ENCODE results near the gene ZDHHC18. TPM values are rescaled to one million over a fixed set of nuclear protein-coding genes. Genes with fewer than 3 reads are reported as not detected.

Gene ZDHHC18
- total RNA-seq, 4 donors from 2014 or later, result 21.4 to 40.3 (median 31.7) TPM

GRCh38 chr1:26858160-26858559 lies 31.7 kb downstream of the ZDHHC18 start:
- no peak for TF ChIP-seq CTCF (IDR thresholded peaks at IDR 0.05; ENCODE audit: low read depth)

- TF ChIP-seq CTCF (IDR thresholded peaks at IDR 0.05; ENCODE audit: low read depth), result no peak
Observed at GRCh38 chr1:26858891-26859640, 32.6 kb downstream of the ZDHHC18 start.

DNA sequence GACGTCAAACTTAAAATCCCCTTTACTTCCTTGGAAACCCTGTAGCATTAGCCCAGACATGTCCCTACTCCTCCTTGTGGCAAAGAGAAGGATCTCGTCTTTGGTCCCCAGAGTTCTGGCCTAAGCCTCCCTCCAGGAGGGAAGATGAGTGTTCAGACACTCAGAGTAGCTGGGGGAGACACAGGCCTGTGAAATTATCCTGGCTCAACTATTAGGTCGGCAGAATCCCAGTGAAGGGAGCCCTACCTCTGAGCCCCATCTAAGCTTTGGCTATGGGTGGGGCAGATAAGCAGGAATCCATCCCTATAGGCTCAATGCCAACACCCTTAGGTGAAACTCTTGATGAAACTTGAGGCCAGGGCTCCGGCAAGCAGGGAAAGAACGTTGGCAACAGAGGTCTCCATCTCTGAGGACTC lies 34.8 kb downstream of the ZDHHC18 start:
- TF ChIP-seq CTCF (IDR thresholded peaks at IDR 0.05; ENCODE audit: low read depth), result no peak

GRCh38 chr1:26861889-26862378 lies 35.4 kb downstream of the ZDHHC18 start:
- TF ChIP-seq CTCF (IDR thresholded peaks at IDR 0.05; ENCODE audit: low read depth), result no peak

GRCh38 chr1:26862781-26863684 lies 36.5 kb downstream of the ZDHHC18 start, which contains the start of gene SFN:
Gene SFN (plus strand): TSS chr1:26863149. CDS start chr1:26863213, 64 bp downstream.
- no peak for TF ChIP-seq CTCF (IDR thresholded peaks at IDR 0.05; ENCODE audit: low read depth)

DNA sequence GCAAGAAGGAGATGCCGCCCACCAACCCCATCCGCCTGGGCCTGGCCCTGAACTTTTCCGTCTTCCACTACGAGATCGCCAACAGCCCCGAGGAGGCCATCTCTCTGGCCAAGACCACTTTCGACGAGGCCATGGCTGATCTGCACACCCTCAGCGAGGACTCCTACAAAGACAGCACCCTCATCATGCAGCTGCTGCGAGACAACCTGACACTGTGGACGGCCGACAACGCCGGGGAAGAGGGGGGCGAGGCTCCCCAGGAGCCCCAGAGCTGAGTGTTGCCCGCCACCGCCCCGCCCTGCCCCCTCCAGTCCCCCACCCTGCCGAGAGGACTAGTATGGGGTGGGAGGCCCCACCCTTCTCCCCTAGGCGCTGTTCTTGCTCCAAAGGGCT lies 37.2 kb downstream of the ZDHHC18 start:
- TF ChIP-seq CTCF (IDR thresholded peaks at IDR 0.05; ENCODE audit: low read depth), result no peak

All from subcutaneous adipose tissue (tissue), 4 donors.